C4-2B (cell line): ENCODE data around the gene HLX.

Source experiments
- CTCF ChIP-seq: fragments of 450-650 bp; conservative IDR thresholded peaks from 2 replicates; pipeline ENCODE4 v1.5.1; 2017; ENCODE audit warnings: mild to moderate bottlenecking
- ZFX ChIP-seq: fragments of 450-650 bp; IDR thresholded peaks from 2 replicates; pipeline ENCODE4 v1.6.1; 2017

- no peak for TF ChIP-seq CTCF
- no peak for TF ChIP-seq ZFX
Measured at GRCh38 chr1:220921498-220921897, 42.3 kb downstream of the HLX start.
